Measurements from ENCODE around the gene SLC1A3.

DNA sequence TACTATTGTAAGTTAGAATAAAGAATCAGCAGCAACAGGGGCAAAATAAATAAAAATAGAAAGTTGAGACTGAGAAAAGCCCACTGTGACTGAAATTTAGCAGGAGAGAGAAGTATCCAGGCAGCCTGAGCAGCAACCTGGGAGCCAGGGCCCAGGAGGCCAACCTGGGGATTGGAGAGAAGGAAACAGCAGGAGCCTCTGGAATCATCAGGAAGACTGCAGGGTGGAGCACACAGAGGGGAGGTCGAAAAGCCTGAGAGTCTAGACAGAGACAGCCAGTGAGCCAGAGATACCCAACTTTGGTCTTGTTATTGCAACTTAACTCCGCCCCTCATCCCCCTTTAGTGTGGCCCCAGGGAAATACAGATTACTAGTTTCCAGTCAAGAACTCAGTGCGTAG is 98.6 kb downstream of the SLC1A3 start:
- TF ChIP-seq EZH2 (IDR thresholded peaks at IDR 0.05; ENCODE audit: borderline replicate concordance, control insufficient read depth, low read depth, low read length) (no peak), POLR2A (IDR thresholded peaks at IDR 0.05; ENCODE audit: low read depth, low read length) (no peak), PML (IDR thresholded peaks at IDR 0.05; ENCODE audit: low read length) (no peak), PAX8 (IDR thresholded peaks at IDR 0.05) (no peak), CBX3 (IDR thresholded peaks at IDR 0.05; ENCODE audit: borderline replicate concordance, low read depth) (no peak)
